HUES48 (cell line): Measurements from ENCODE around the gene EVA1A.

Experiments used
- H3K27ac ChIP-seq: one replicate; pipeline ENCODE4 v1.7.0; 2013; ENCODE audit warnings: low read depth, low read length, inconsistent platforms
- H3K27me3 ChIP-seq: 2 replicates; pipeline ENCODE4 v1.6.1; 2013; ENCODE audit warnings: mild to moderate bottlenecking, low read length; ENCODE audit not compliant: control insufficient read depth, insufficient read depth
- H3K36me3 ChIP-seq: 2 replicates; pipeline ENCODE4 v1.6.1; 2013; ENCODE audit warnings: low read length; ENCODE audit not compliant: control insufficient read depth, insufficient read depth
- H3K4me1 ChIP-seq: 2 replicates; pipeline ENCODE4 v1.6.1; 2013; ENCODE audit warnings: mild to moderate bottlenecking, low read length; ENCODE audit not compliant: control insufficient read depth, insufficient read depth
- H3K4me3 ChIP-seq: 2 replicates; pipeline ENCODE4 v1.5.1; 2013; ENCODE audit warnings: mild to moderate bottlenecking, low read depth, low read length
- H3K9ac ChIP-seq: 2 replicates; pipeline ENCODE4 v1.6.1; 2013; ENCODE audit warnings: mild to moderate bottlenecking, low read depth, low read length, moderate library complexity
- H3K9me3 ChIP-seq: 2 replicates; pipeline ENCODE4 v1.6.1; 2013; ENCODE audit warnings: low read length; ENCODE audit not compliant: control insufficient read depth, insufficient read depth

Gene EVA1A

GRCh38 chr2:75602724-75603342, 42.1 kb upstream of the EVA1A start:
- Histone ChIP-seq H3K9ac (no peak overlapping the region), H3K4me3 (no peak overlapping the region), H3K27ac (no peak overlapping the region), H3K36me3 (no peaks in the 10 kb centered on the region), H3K4me1 (0 out of 2 replicates have a peak, but pooled peaks cover 2% of the 10 kb centered on the region), H3K9me3 (no peaks in the 10 kb centered on the region), H3K27me3 (no peaks in the 10 kb centered on the region)

DNA sequence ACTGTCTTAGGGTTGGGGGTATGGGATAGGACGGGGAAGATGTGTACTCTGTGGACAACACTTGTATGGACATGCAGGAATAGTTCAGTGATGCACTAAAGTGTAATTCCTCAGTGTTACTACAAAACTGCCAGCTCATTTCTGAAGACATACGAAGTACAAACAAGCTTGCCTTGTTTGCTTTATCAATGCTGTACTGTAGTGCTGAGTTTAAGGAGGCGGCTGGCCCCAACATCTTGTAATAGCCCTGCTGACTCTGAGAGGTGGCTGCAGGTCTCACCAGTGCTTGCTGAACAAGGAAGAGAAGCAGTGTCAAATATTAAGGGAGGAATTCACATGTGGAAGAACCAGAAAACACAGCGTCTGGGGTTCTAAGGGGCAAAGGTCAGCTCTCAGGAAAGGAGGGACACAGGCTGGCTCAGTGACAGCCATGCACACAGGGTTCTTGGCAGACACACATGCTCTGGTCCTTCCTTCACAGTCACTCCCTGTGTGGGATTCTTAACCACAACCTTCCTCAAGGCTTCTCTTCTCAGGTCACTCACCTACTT, 39.8 kb upstream of the EVA1A start:
- Histone ChIP-seq H3K36me3 (no peaks in the 10 kb centered on the region), H3K27me3 (no peaks in the 10 kb centered on the region), H3K9me3 (no peaks in the 10 kb centered on the region), H3K27ac (no peak overlapping the region), H3K4me3 (no peak overlapping the region), H3K4me1 (no peaks in the 10 kb centered on the region), H3K9ac (no peak overlapping the region)

- H3K9ac ChIP-seq = no peak overlapping the region
- H3K4me1 ChIP-seq = no peaks in the 10 kb centered on the region
- H3K27ac ChIP-seq = no peak overlapping the region
These were observed 37.9 kb upstream of the EVA1A start for GRCh38 chr2:75598589-75599155.

GRCh38 chr2:75597949-75598348, 37.2 kb upstream of the EVA1A start:
- Histone ChIP-seq H3K9ac (no peak overlapping the region), H3K9me3 (no peaks in the 10 kb centered on the region), H3K4me3 (no peak overlapping the region), H3K27ac (no peak overlapping the region), H3K4me1 (no peaks in the 10 kb centered on the region), H3K27me3 (no peaks in the 10 kb centered on the region), H3K36me3 (no peaks in the 10 kb centered on the region)

More at GRCh38 chr2:75598589-75599155, 37.9 kb upstream of the EVA1A start:
- H3K4me3 ChIP-seq = no peak overlapping the region
- no peaks in the 10 kb centered on the region for H3K9me3 ChIP-seq
- no peaks in the 10 kb centered on the region for H3K36me3 ChIP-seq
- no peaks in the 10 kb centered on the region for H3K27me3 ChIP-seq

DNA sequence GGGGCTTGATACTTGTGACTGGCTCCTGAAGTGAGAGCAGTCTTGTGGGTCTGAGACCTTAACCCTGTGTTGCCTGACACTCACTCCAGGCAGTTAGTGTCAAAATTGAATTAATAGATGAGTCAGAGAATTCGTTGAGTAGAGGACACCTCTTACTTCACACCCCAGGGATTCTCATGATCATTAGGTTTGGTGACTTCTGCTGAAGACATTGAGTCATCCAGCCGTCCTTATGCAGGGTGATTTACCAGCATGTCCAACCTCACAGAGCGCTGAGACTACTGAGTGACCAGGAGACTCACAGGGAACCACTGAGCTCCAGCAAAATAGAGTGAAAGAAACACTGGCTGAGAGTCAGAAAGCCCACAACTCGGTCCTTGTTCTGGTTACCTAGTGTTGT, 36.0 kb upstream of the EVA1A start:
- H3K4me3 ChIP-seq = no peak overlapping the region
- no peaks in the 10 kb centered on the region for H3K36me3 ChIP-seq
- no peak overlapping the region for H3K27ac ChIP-seq
- peaks cover 4% of the 10 kb centered on the region; the same call in 1 of the 2 replicates for H3K4me1 ChIP-seq
- H3K9ac ChIP-seq = no peak overlapping the region
- no peaks in the 10 kb centered on the region for H3K9me3 ChIP-seq
- H3K27me3 ChIP-seq = no peaks in the 10 kb centered on the region

DNA sequence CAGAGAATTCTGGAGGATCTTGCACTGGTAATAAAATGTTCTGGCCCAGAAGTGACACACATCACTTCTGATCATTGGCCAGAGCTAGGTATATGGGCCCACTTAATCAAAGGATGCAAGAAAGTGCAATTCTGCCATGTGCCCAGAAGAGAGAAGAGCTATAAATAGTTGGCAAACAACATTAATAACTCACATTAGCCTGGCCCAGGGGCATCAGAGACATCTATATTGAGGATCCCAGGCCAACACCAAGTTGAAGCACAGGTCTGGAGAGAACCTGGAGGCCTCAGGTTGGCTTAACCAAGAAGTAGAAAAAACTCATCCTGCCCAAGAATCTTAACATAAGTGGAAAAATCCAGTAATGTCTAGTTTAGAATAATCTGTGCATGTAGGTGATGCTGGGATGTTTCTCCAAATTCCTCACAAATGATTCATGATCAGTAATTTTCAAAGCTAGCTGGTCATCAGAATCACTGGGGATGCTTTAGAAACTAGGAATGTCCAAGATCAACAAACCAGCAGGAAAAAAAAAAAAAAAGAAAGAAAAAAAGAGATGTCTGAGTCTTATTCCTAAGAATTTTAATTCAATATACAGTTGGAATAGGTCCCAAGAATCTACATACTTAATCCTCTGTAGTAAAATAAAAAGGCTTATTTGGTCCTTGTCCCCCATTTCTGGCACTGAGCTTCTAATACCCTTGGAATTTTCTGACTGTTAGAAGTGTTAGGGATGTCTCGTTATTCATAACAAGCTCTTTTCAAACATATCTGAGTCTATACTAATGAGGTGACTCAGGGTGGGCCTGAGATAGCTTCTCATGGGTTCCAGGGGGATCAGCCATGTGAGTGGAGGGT, 35.0 kb upstream of the EVA1A start:
- H3K27ac ChIP-seq = no peak overlapping the region
- no peaks in the 10 kb centered on the region for H3K27me3 ChIP-seq
- H3K9ac ChIP-seq = no peak overlapping the region
- no peaks in the 10 kb centered on the region for H3K9me3 ChIP-seq
- no peak overlapping the region for H3K4me3 ChIP-seq
- no peaks in the 10 kb centered on the region for H3K36me3 ChIP-seq
- peaks cover 7% of the 10 kb centered on the region; the same call in 1 of the 2 replicates for H3K4me1 ChIP-seq

DNA sequence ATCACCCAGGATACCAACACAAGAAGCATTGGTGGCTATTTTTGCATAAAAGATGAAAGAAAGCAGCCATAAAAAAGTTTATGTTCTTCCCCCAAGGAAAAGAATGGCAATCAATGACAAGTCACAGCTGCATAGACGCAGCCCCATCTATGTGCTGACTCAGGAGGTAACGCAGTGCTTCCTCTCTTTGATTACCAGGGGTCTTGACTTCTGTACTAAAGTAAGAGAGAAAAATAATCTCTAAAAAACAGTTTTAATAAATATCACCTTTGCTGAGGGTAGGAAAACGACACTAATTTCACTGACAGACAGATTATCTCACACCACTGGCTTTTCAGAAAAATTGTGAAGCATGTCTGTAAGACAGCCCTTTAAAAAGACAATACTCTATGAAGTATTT, 33.9 kb upstream of the EVA1A start:
- Histone ChIP-seq H3K27me3 (no peaks in the 10 kb centered on the region), H3K9ac (no peak overlapping the region), H3K4me1 (peaks cover 7% of the 10 kb centered on the region; the same call in 1 of the 2 replicates), H3K27ac (no peak overlapping the region), H3K9me3 (no peaks in the 10 kb centered on the region), H3K36me3 (no peaks in the 10 kb centered on the region), H3K4me3 (no peak overlapping the region)

GRCh38 chr2:75592888-75593287, 32.1 kb upstream of the EVA1A start:
- H3K36me3 ChIP-seq = no peaks in the 10 kb centered on the region
- no peaks in the 10 kb centered on the region for H3K27me3 ChIP-seq
- H3K27ac ChIP-seq = no peak overlapping the region
- no peak overlapping the region for H3K4me3 ChIP-seq
- H3K9ac ChIP-seq = no peak overlapping the region
- no peaks in the 10 kb centered on the region for H3K9me3 ChIP-seq
- peaks cover 7% of the 10 kb centered on the region; the same call in 1 of the 2 replicates for H3K4me1 ChIP-seq

GRCh38 chr2:75592030-75592429, 31.3 kb upstream of the EVA1A start:
- no peaks in the 10 kb centered on the region for H3K27me3 ChIP-seq
- no peak overlapping the region for H3K4me3 ChIP-seq
- H3K4me1 ChIP-seq = peaks cover 7% of the 10 kb centered on the region; the same call in 1 of the 2 replicates
- no peak overlapping the region for H3K9ac ChIP-seq
- no peaks in the 10 kb centered on the region for H3K9me3 ChIP-seq
- H3K36me3 ChIP-seq = no peaks in the 10 kb centered on the region
- H3K27ac ChIP-seq = no peak overlapping the region

GRCh38 chr2:75589391-75590105, 28.8 kb upstream of the EVA1A start:
- Histone ChIP-seq H3K9me3 (no peaks in the 10 kb centered on the region), H3K27me3 (no peaks in the 10 kb centered on the region), H3K27ac (no peak overlapping the region), H3K9ac (no peak overlapping the region), H3K4me1 (peaks cover 7% of the 10 kb centered on the region; the same call in 1 of the 2 replicates), H3K36me3 (no peaks in the 10 kb centered on the region), H3K4me3 (no peak overlapping the region)
